GM19324 (cell line): ENCODE data around the gene FOXF1.

ENCODE experiments used
- ATAC-seq: cut with Tn5 transposase; IDR thresholded peaks from one replicate; pipeline ENCODE4 v1.9.1; 2021; ENCODE audit warnings: mild to moderate bottlenecking, moderate library complexity; ENCODE audit not compliant: unreplicated experiment, low FRiP score

FOXF1 gene

GRCh38 chr16:86510465-86511261 is at the start of gene FOXF1:
TSS of gene FOXF1 (plus strand) at chr16:86510527. CDS start at chr16:86510570, 43 bp downstream.
- ATAC-seq, result no peak

GRCh38 chr16:86461037-86461436 is 49.3 kb upstream of the FOXF1 start:
- ATAC-seq, result no peak

DNA sequence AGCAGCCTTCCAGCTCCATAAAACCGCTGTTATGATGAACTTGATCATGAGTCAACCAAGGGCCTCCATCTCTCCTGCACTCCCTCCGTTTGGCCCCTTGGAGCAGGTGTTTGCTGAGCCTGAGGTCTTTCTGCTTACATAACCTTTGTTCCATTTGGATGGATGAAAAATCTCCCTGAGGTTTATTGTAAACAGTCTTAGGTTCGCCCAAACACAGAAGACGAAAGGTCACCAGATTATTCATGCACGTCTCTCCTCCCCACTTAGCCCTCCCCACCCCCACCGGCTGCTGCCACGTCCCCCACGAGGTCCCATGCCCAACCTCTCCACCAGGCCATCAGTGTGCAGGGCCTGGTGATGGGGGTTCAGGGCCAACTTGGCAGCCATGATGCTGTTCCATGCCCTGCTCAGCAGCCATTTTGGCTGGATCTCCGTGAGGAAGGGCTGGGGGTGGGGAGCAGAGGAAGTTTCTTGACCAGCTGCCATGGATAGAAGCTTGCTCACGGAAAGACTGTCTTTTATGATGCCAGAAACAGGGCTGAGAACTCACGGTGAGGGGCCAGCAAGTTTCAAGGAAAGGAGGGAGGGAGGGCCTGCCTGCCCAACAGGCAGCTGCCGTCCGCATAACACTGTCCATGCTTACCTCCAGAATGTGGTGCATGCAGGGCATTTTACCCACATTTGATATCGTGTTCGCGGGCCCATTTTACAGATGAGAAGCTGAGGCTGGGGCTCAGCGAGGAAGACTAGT is 47.8 kb upstream of the FOXF1 start:
- ATAC-seq, result no peak

DNA sequence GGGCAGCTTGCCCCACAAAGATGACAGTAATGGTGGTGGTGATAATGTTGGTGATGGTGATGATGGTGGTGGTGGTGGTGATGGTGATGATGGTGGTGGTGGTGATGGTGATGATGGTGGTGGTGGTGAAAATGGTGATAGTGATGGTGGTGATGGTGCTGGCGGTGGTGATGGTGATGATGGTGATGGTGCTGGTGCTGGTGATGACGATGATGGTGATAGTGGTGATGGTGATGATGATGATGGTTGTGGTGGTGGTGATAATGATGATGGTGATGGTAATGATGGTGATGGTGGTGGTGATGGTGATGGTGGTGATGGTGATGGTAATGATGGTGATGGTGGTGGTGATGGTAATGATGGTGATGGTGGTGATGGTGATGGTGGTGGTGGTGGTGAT is 46.3 kb upstream of the FOXF1 start:
- ATAC-seq, result no peak

GRCh38 chr16:86465434-86465833 is 44.9 kb upstream of the FOXF1 start:
- ATAC-seq, result no peak

GRCh38 chr16:86466696-86467406 is 43.5 kb upstream of the FOXF1 start:
- ATAC-seq, result no peak

GRCh38 chr16:86467490-86467889 is 42.8 kb upstream of the FOXF1 start:
- ATAC-seq, result no peak

DNA sequence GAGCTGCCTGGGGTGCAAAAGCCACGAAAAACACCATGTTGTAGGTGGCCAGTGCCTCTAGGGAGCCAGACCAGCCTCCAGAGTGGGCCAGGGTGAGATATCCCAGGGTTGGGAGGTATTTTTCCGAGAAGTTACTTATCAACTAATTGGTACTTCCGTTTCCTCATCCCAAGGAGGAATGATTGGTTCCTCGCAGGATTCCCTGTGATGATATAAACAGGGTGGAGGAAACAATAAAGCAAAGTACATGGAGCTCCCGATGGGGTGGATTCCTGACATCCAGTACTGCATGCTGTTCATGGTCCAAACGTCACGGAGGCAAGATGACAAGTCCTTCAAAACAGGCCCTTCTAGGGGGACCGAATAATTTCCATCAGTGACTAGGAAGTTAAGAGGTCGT is 39.4 kb upstream of the FOXF1 start:
- no peak for ATAC-seq

DNA sequence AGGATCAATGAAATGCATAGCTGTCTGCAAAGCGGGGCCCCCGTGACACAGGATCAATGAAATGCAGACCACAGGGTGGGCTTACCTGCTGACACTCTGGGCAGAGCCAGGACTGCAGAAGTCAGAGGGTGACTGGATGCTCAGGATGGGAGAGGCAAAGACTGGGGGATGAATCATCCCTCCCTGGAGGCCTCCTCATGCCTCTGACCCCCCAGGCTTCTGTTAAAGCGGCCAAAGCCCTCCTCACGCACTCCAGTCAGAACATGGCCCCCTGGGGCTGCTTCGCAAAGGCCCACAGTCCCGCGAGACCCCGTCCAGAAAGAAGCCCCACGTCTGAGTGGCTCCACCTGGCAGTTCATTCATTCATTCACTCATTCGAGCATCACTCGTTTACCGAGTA is 38.4 kb upstream of the FOXF1 start:
- no peak for ATAC-seq

DNA sequence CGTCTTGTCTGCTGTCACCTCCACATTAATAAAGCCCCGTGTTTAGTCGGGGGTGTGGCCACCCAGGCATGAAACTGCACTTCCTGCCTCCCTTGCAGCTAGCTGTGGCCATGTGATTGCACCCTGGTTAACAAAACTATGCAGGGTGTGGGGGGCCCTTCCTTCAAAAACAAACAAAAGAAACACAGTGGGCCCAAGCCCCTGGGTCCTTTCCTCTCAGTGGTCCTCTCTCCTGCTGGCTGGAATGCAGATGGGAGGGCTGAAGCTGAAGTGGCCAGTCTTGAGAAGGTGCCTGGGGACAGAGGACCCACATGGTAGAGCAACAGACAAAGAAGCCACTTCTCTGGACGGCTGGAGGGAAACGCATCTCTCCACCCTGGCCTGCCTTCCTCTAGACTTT is 38.0 kb upstream of the FOXF1 start:
- no peak for ATAC-seq

GRCh38 chr16:86476956-86477534 is 33.3 kb upstream of the FOXF1 start:
- ATAC-seq, result no peak

GRCh38 chr16:86477642-86478041 is 32.7 kb upstream of the FOXF1 start:
- no peak for ATAC-seq

DNA sequence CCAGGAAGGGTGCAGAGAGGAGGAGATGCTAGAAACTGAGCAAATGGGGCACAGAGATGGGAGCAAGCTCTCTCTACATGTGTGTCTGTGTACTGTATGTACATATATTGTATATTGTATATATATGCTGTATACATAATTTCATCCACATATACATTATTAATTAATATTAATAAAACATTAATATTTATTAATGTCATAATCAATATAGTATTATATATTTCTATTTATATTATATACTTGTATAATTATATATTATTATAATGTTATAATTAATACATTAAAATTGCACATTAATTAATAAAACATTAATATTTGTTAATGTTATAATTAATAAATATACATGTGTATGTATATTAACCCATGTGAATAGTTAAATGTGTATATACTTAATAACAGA is 31.5 kb upstream of the FOXF1 start:
- ATAC-seq, result no peak

GRCh38 chr16:86479419-86479818 is 30.9 kb upstream of the FOXF1 start:
- ATAC-seq, result no peak

- ATAC-seq, result no peak
Measured at GRCh38 chr16:86480444-86480843, 29.9 kb upstream of the FOXF1 start.

GRCh38 chr16:86481607-86482006 is 28.7 kb upstream of the FOXF1 start:
- no peak for ATAC-seq

DNA sequence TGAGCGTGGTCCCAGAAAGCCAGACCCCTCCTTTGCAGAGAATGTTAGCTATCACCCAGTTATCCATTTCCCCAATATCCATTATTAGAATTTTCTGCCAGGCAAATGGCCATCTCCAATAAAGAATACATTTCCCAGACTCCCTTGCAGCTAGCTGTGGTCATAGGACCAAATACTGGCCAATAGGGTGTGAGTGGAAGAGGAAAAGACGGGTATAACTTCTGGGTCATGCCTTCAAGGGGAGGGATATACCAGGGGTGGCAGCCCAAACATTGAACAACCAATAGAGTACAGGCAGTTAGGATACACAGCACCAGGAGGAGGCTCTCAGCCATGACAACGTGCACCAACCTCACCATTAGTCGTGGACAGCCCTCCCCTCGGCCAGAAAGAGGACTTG is 26.1 kb upstream of the FOXF1 start:
- ATAC-seq, result no peak

DNA sequence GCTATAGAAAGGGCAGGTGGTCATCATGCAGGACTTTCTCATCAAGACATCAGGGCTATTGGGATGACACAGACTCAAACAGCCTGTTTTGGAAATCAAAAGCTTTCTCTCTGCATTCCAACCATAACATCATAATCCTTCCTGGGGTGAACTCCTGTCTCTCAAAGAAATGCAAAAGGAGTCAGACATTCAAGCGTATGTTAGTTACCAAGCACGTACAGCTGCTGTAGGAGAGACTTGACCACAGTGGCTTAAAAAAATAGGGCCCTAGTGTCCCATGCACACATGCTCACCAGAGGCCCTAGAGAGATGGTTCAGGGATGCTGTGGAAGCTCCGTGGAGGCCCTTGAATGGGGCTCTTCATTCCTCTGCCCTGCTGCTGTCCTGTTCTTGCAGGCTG is 24.6 kb upstream of the FOXF1 start:
- ATAC-seq, result no peak

- no peak for ATAC-seq
Measured at GRCh38 chr16:86490859-86491639, 19.3 kb upstream of the FOXF1 start.

- no peak for ATAC-seq
Measured at GRCh38 chr16:86491640-86492023, 18.7 kb upstream of the FOXF1 start.
